ENCODE results near the gene HYAL3. TPM values are rescaled to one million over a fixed set of nuclear protein-coding genes. Genes with fewer than 3 reads are reported as not detected.
"Not testable (repeated sequence)": the region's sequence is repeated elsewhere in the genome, so short reads cannot be mapped to it uniquely, and the experiment has no call there.

HYAL3 gene
- total RNA-seq, 1 donor from 2014 or later: 2.5 TPM

- ChIA-PET POLR2A (no interaction called here), CTCF (no interaction called here)
- Mint-ChIP-seq H3K9me3 (no peaks in the 10 kb centered on the region), H3K36me3 (ENCODE audit: low read depth) (no peaks in the 10 kb centered on the region), H3K4me3 (no peak overlapping the region), H3K27ac (no peak overlapping the region), H3K27me3 (peaks cover 16% of the 10 kb centered on the region), H3K4me1 (no peaks in the 10 kb centered on the region)
- DNase-seq: no peak
- no peak for TF ChIP-seq CTCF (IDR thresholded peaks at IDR 0.05)
- no peak for ATAC-seq (ENCODE audit: low read depth)
- intact Hi-C loops (cut with micrococcal nuclease): no loop called here
Measured at GRCh38 chr3:50264964-50265485, 34.2 kb downstream of the HYAL3 start.

- Mint-ChIP-seq H3K36me3 (ENCODE audit: low read depth) (no peaks in the 10 kb centered on the region), H3K27me3 (peaks cover 16% of the 10 kb centered on the region), H3K9me3 (no peaks in the 10 kb centered on the region), H3K4me3 (no peak overlapping the region), H3K27ac (no peak overlapping the region), H3K4me1 (peaks cover 4% of the 10 kb centered on the region)
- no peak for TF ChIP-seq CTCF (IDR thresholded peaks at IDR 0.05)
- DNase-seq (no peak), ATAC-seq (ENCODE audit: low read depth) (no peak)
- intact Hi-C loops (cut with micrococcal nuclease): no loop called here
- ChIA-PET CTCF (interaction anchor here (0.9 to 1.6 kb wide), 2 partner anchors 38 to 70 kb away, joined by 3 to 6 read pairs; no protein-coding TSS in a partner anchor), POLR2A (no interaction called here)
Measured at GRCh38 chr3:50264383-50264963, 34.7 kb downstream of the HYAL3 start.

- ATAC-seq (ENCODE audit: low read depth) (no peak), DNase-seq (no peak)
- no peaks in the 10 kb centered on the region for H3K9me3 Mint-ChIP-seq
- intact Hi-C loops (cut with micrococcal nuclease): no loop called here
- no peak overlapping the region for H3K4me3 Mint-ChIP-seq
- peaks cover 16% of the 10 kb centered on the region for H3K27me3 Mint-ChIP-seq
- H3K27ac Mint-ChIP-seq: no peak overlapping the region
- peaks cover 4% of the 10 kb centered on the region for H3K4me1 Mint-ChIP-seq
- H3K36me3 Mint-ChIP-seq (ENCODE audit: low read depth): peaks cover 3% of the 10 kb centered on the region
- ChIA-PET POLR2A (interaction anchor here (0.5 to 0.7 kb wide), 3 partner anchors 16 to 189 kb away, joined by 3 to 11 read pairs (median 3); no protein-coding TSS in a partner anchor), CTCF (interaction anchor here (0.9 to 1.6 kb wide), 2 partner anchors 37 to 69 kb away, joined by 3 to 6 read pairs; no protein-coding TSS in a partner anchor)
- TF ChIP-seq CTCF (IDR thresholded peaks at IDR 0.05): no peak
Measured at GRCh38 chr3:50263478-50264382, 35.5 kb downstream of the HYAL3 start.

GRCh38 chr3:50262778-50263177 is 36.4 kb downstream of the HYAL3 start:
- DNase-seq (no peak), ATAC-seq (ENCODE audit: low read depth) (no peak)
- intact Hi-C loops (cut with micrococcal nuclease): no loop called here
- Mint-ChIP-seq H3K27ac (no peak overlapping the region), H3K4me1 (peaks cover 4% of the 10 kb centered on the region), H3K4me3 (no peak overlapping the region), H3K27me3 (peaks cover 10% of the 10 kb centered on the region), H3K36me3 (ENCODE audit: low read depth) (peaks cover 13% of the 10 kb centered on the region), H3K9me3 (no peaks in the 10 kb centered on the region)
- ChIA-PET CTCF (interaction anchor here (1.6 kb wide), 1 partner anchor 68 kb away, joined by 6 read pairs; no protein-coding TSS in a partner anchor), POLR2A (interaction anchor here (0.5 to 0.7 kb wide), 3 partner anchors 15 to 188 kb away, joined by 3 to 11 read pairs (median 3); no protein-coding TSS in a partner anchor)
- no peak for TF ChIP-seq CTCF (IDR thresholded peaks at IDR 0.05)

GRCh38 chr3:50262200-50262599 is 37.0 kb downstream of the HYAL3 start:
- POLR2A ChIA-PET; DNase-seq; H3K4me3 Mint-ChIP-seq; intact Hi-C loops (cut with micrococcal nuclease); ATAC-seq (ENCODE audit: low read depth); H3K27ac Mint-ChIP-seq; H3K27me3 Mint-ChIP-seq; H3K9me3 Mint-ChIP-seq; CTCF ChIA-PET; H3K4me1 Mint-ChIP-seq: not testable (repeated sequence)
- peaks cover 18% of the 10 kb centered on the region for H3K36me3 Mint-ChIP-seq (ENCODE audit: low read depth)

All from activated B cell treated with CpG ODN at 0.5 μM for 24 hours (primary cell).